WTC11 (cell line): ENCODE measurements around the gene TM9SF1. TPM values are rescaled to one million over a fixed set of nuclear protein-coding genes. Genes with fewer than 3 reads are reported as not detected.

Source experiments
- ATAC-seq: fragments of 200-7000 bp; cut with Tn5 transposase; 2 replicates; pipeline ENCODE4 v1.10.0; 2021; ENCODE audit warnings: mild to moderate bottlenecking, moderate library complexity
- CTCF ChIA-PET: fragments of 300-600 bp; sonication (Branson Sonifier 250); formaldehyde crosslinking; loops from one replicate; lab custom pipeline; 2021; ENCODE audit warnings: antibody characterized with exemption; lab: Charles Lee
- POLR2A ChIA-PET: fragments of 350-600 bp; sonication (Branson Sonifier 250); formaldehyde crosslinking; loops from one replicate; lab custom pipeline; 2021; ENCODE audit warnings: antibody characterized with exemption; lab: Charles Lee
- DNase-seq: peaks from one replicate; pipeline ENCODE4 v3.0.0; 2021; ENCODE audit warnings: low spot score
- H3K27ac Mint-ChIP-seq: 2 replicates; pipeline ENCODE4 v1.8.0; 2021; ENCODE audit warnings: mixed read lengths
- H3K27me3 Mint-ChIP-seq: 2 replicates; pipeline ENCODE4 v1.8.0; 2021; ENCODE audit warnings: low read depth, mild to moderate bottlenecking, moderate library complexity, mixed read lengths
- H3K36me3 Mint-ChIP-seq: 2 replicates; pipeline ENCODE4 v1.8.0; 2021; ENCODE audit warnings: mixed read lengths
- H3K4me1 Mint-ChIP-seq: 2 replicates; pipeline ENCODE4 v1.8.0; 2022; ENCODE audit warnings: mixed read lengths
- H3K4me3 Mint-ChIP-seq: 2 replicates; pipeline ENCODE4 v1.8.0; 2021; ENCODE audit warnings: mild to moderate bottlenecking, moderate library complexity, mixed read lengths
- H3K9me3 Mint-ChIP-seq: 2 replicates; pipeline ENCODE4 v1.8.0; 2021; ENCODE audit warnings: mixed read lengths
- AFF4 ChIP-seq: sonication (generic); formaldehyde crosslinking; IDR thresholded peaks from 2 replicates; pipeline ENCODE4 v1.8.1; 2023; ENCODE audit warnings: mild to moderate bottlenecking, missing genetic modification reagents, borderline replicate concordance
- ATF6 ChIP-seq: sonication (generic); formaldehyde crosslinking; IDR thresholded peaks from 2 replicates; pipeline ENCODE4 v1.8.1; 2023; ENCODE audit warnings: mild to moderate bottlenecking, missing genetic modification reagents
- ELF4 ChIP-seq: sonication (generic); formaldehyde crosslinking; IDR thresholded peaks from 2 replicates; pipeline ENCODE4 v1.8.1; 2022; ENCODE audit warnings: low read depth, mild to moderate bottlenecking, moderate library complexity, missing genetic modification reagents
- EMX1 ChIP-seq: fragments of 250-450 bp; sonication (Bioruptor Pico); IDR thresholded peaks from 2 replicates; pipeline ENCODE4 v1.8.0; 2021; ENCODE audit warnings: mild to moderate bottlenecking
- ERG ChIP-seq: fragments of 250-450 bp; sonication (Bioruptor Pico); IDR thresholded peaks from 2 replicates; pipeline ENCODE4 v1.8.0; 2021; ENCODE audit warnings: mild to moderate bottlenecking
- FOXK1 ChIP-seq: sonication (generic); formaldehyde crosslinking; IDR thresholded peaks from 2 replicates; pipeline ENCODE4 v1.8.0; 2022; ENCODE audit warnings: mild to moderate bottlenecking, moderate library complexity, missing genetic modification reagents
- GRHL2 ChIP-seq: fragments of 250-450 bp; sonication (Bioruptor Pico); IDR thresholded peaks from 2 replicates; pipeline ENCODE4 v1.8.0; 2022; ENCODE audit warnings: mild to moderate bottlenecking, moderate library complexity; ENCODE audit not compliant: insufficient replicate concordance, severe bottlenecking
- JUN ChIP-seq: sonication (generic); formaldehyde crosslinking; IDR thresholded peaks from 2 replicates; pipeline ENCODE4 v1.8.0; 2023; ENCODE audit warnings: mild to moderate bottlenecking, missing genetic modification reagents
- KAT7 ChIP-seq: sonication (generic); formaldehyde crosslinking; IDR thresholded peaks from 2 replicates; pipeline ENCODE4 v1.8.1; 2023; ENCODE audit warnings: missing genetic modification reagents, mild to moderate bottlenecking, borderline replicate concordance
- PRRX2 ChIP-seq: fragments of 250-450 bp; sonication (Bioruptor Pico); IDR thresholded peaks from 2 replicates; pipeline ENCODE4 v1.8.0; 2021; ENCODE audit warnings: mild to moderate bottlenecking
- TP53 ChIP-seq: sonication (generic); formaldehyde crosslinking; IDR thresholded peaks from 2 replicates; pipeline ENCODE4 v1.8.1; 2023; ENCODE audit warnings: mild to moderate bottlenecking, missing genetic modification reagents
- ZBTB21 ChIP-seq: sonication (generic); formaldehyde crosslinking; IDR thresholded peaks from 2 replicates; pipeline ENCODE4 v1.8.1; 2023; ENCODE audit warnings: mild to moderate bottlenecking, missing genetic modification reagents, borderline replicate concordance
- ZNF138 ChIP-seq: sonication (generic); formaldehyde crosslinking; conservative IDR thresholded peaks from 2 replicates; pipeline ENCODE4 v1.8.1; 2022; ENCODE audit warnings: mild to moderate bottlenecking, moderate library complexity, missing genetic modification reagents
- ZNF219 ChIP-seq: sonication (generic); formaldehyde crosslinking; IDR thresholded peaks from 2 replicates; pipeline ENCODE4 v1.8.0; 2023; ENCODE audit warnings: missing genetic modification reagents, mild to moderate bottlenecking, borderline replicate concordance
- ZNF263 ChIP-seq: sonication (generic); formaldehyde crosslinking; IDR thresholded peaks from 2 replicates; pipeline ENCODE4 v1.8.1; 2022; ENCODE audit warnings: low read depth, mild to moderate bottlenecking, moderate library complexity, missing genetic modification reagents
- ZNF317 ChIP-seq: sonication (generic); formaldehyde crosslinking; IDR thresholded peaks from 2 replicates; pipeline ENCODE4 v1.8.1; 2023; ENCODE audit warnings: low read depth, mild to moderate bottlenecking, moderate library complexity, missing genetic modification reagents, borderline replicate concordance
- total RNA-seq: library from RNA; stranded (reverse); gene quantifications from 3 replicates; pipeline ENCODE4 v1.2.3, GENCODE V29; 2021
- TF ChIP-seq, protein P1 (sequence below): fragments of 250-450 bp; sonication (Bioruptor Pico); IDR thresholded peaks from 2 replicates; pipeline ENCODE4 v2.1.2; 2022; ENCODE audit warnings: mild to moderate bottlenecking, moderate library complexity
- TF ChIP-seq, protein P2 (sequence below): sonication (generic); formaldehyde crosslinking; IDR thresholded peaks from 2 replicates; pipeline ENCODE4 v1.8.1; 2023; ENCODE audit warnings: mild to moderate bottlenecking, moderate library complexity, missing genetic modification reagents
- TF ChIP-seq, protein P3 (sequence below): sonication (generic); formaldehyde crosslinking; IDR thresholded peaks from 2 replicates; pipeline ENCODE4 v1.8.0; 2023; ENCODE audit warnings: missing genetic modification reagents
- TF ChIP-seq, protein P4 (sequence below): fragments of 250-450 bp; sonication (Bioruptor Pico); IDR thresholded peaks from 2 replicates; pipeline ENCODE4 v1.9.0; 2021; ENCODE audit warnings: moderate library complexity, mild to moderate bottlenecking, inconsistent platforms, borderline replicate concordance

The TM9SF1 gene
- total RNA-seq, 1 experiment from 2014 or later, result 27.9 TPM

DNA sequence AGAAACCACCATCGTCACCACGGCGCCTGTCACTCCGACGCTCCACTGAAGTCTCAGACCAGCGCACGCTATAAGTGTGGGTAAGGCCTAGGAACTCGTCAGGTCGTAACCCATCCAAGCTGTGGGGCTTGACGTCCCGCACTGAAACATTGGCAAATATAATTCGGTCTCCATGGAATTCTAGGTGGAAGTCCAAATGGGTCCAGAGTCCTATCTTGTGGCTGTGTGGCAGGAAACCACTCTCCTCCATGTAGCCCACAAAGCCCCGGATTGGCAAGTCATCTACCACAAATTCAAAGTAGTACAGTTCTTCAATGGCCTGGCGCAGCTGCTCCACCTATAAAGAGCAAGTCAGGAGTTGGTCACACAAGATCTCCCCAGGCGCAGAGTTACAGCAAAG is 2.3 kb downstream of the TM9SF1 start (continued):
- TF ChIP-seq AFF4 (CRISPR knock-in tag), result no peak

DNA sequence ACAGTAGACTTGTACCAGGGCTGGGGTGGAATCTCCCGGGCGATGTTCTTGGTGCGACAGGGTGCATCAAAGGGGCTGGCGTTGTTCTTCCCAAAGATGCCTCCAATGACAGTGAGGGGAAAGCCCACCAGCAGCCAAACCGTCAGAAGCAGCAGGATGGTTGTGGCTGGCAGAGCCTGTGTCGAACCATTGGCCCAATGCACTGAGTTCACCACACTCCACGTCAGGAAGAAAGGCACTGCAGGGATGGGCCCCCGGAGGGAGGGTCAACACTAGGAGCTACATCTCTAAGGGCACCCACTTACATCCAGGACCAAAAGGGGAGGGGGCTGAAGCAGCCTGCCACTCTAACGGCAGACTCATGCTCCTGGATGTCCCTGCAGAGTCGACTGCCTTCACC is 4.8 kb downstream of the TM9SF1 start:
- H3K27me3 Mint-ChIP-seq, result no peaks in the 10 kb centered on the region
- no peaks in the 10 kb centered on the region for H3K9me3 Mint-ChIP-seq
- peaks cover 23% of the 10 kb centered on the region for H3K4me1 Mint-ChIP-seq
- peaks cover 28% of the 10 kb centered on the region for H3K36me3 Mint-ChIP-seq
- POLR2A ChIA-PET, result no interaction called here
- H3K27ac Mint-ChIP-seq, result no peak overlapping the region
- TF ChIP-seq ZNF219 (CRISPR knock-in tag) (no peak), JUN (no peak), ZNF138 (CRISPR knock-in tag) (no peak), PRRX2 (no peak), EMX1 (CRISPR knock-in tag) (no peak), ELF4 (no peak), KAT7 (CRISPR knock-in tag) (no peak), ZNF263 (CRISPR knock-in tag) (no peak), GRHL2 (no peak), ATF6 (CRISPR knock-in tag) (no peak), FOXK1 (CRISPR knock-in tag) (no peak), ZNF317 (CRISPR knock-in tag) (no peak), TP53 (CRISPR knock-in tag) (no peak), ERG (CRISPR knock-in tag) (no peak), ZBTB21 (CRISPR knock-in tag) (no peak)
- TF ChIP-seq, protein P1, sequence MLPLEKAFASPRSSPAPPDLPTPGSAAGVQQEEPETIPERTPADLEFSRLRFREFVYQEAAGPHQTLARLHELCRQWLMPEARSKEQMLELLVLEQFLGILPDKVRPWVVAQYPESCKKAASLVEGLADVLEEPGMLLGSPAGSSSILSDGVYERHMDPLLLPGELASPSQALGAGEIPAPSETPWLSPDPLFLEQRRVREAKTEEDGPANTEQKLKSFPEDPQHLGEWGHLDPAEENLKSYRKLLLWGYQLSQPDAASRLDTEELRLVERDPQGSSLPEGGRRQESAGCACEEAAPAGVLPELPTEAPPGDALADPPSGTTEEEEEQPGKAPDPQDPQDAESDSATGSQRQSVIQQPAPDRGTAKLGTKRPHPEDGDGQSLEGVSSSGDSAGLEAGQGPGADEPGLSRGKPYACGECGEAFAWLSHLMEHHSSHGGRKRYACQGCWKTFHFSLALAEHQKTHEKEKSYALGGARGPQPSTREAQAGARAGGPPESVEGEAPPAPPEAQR (CRISPR knock-in tag), result no peak
- TF ChIP-seq, protein P2, sequence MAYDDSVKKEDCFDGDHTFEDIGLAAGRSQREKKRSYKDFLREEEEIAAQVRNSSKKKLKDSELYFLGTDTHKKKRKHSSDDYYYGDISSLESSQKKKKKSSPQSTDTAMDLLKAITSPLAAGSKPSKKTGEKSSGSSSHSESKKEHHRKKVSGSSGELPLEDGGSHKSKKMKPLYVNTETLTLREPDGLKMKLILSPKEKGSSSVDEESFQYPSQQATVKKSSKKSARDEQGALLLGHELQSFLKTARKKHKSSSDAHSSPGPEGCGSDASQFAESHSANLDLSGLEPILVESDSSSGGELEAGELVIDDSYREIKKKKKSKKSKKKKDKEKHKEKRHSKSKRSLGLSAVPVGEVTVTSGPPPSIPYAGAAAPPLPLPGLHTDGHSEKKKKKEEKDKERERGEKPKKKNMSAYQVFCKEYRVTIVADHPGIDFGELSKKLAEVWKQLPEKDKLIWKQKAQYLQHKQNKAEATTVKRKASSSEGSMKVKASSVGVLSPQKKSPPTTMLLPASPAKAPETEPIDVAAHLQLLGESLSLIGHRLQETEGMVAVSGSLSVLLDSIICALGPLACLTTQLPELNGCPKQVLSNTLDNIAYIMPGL (CRISPR knock-in tag), result no peak
- TF ChIP-seq, protein P3, sequence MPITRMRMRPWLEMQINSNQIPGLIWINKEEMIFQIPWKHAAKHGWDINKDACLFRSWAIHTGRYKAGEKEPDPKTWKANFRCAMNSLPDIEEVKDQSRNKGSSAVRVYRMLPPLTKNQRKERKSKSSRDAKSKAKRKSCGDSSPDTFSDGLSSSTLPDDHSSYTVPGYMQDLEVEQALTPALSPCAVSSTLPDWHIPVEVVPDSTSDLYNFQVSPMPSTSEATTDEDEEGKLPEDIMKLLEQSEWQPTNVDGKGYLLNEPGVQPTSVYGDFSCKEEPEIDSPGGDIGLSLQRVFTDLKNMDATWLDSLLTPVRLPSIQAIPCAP (CRISPR knock-in tag), result no peak
- TF ChIP-seq, protein P4, sequence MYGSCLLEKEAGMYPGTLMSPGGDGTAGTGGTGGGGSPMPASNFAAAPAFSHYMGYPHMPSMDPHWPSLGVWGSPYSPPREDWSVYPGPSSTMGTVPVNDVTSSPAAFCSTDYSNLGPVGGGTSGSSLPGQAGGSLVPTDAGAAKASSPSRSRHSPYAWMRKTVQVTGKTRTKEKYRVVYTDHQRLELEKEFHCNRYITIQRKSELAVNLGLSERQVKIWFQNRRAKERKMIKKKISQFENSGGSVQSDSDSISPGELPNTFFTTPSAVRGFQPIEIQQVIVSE (CRISPR knock-in tag), result no peak
- TF ChIP-seq, all 79 proteins: peak for 0
- ATAC-seq (no peak), DNase-seq (no peak)
- CTCF ChIA-PET, result no interaction called here
- no peak overlapping the region for H3K4me3 Mint-ChIP-seq
